Glutamatergic neuron (in vitro differentiated cells): ENCODE results near the gene CCDC141. TPM values are rescaled to one million over a fixed set of nuclear protein-coding genes. Genes with fewer than 3 reads are reported as not detected.

Experiments
- DNase-seq: peaks from one replicate; pipeline ENCODE4 v3.0.0; 2022
- H3K27ac Mint-ChIP-seq: one replicate; pipeline ENCODE4 v1.8.0; 2020; ENCODE audit warnings: mild to moderate bottlenecking, mixed read lengths, inconsistent platforms; ENCODE audit not compliant: unreplicated experiment
- H3K27me3 Mint-ChIP-seq: one replicate; pipeline ENCODE4 v1.8.0; 2020; ENCODE audit warnings: mild to moderate bottlenecking, moderate library complexity, mixed read lengths, inconsistent platforms; ENCODE audit not compliant: unreplicated experiment
- H3K36me3 Mint-ChIP-seq: one replicate; pipeline ENCODE4 v1.8.0; 2020; ENCODE audit warnings: mild to moderate bottlenecking, mixed read lengths, inconsistent platforms; ENCODE audit not compliant: unreplicated experiment
- H3K4me1 Mint-ChIP-seq: one replicate; pipeline ENCODE4 v1.8.0; 2020; ENCODE audit warnings: mild to moderate bottlenecking, low read depth, mixed read lengths, inconsistent platforms; ENCODE audit not compliant: unreplicated experiment
- H3K4me3 Mint-ChIP-seq: one replicate; pipeline ENCODE4 v1.8.0; 2020; ENCODE audit warnings: mild to moderate bottlenecking, mixed read lengths, inconsistent platforms; ENCODE audit not compliant: unreplicated experiment
- H3K9me3 Mint-ChIP-seq: one replicate; pipeline ENCODE4 v1.8.0; 2020; ENCODE audit warnings: mild to moderate bottlenecking, moderate library complexity, mixed read lengths, inconsistent platforms; ENCODE audit not compliant: unreplicated experiment
- CTCF ChIP-seq: fragments of 200-600 bp; sonication (generic); IDR thresholded peaks from one replicate; pipeline ENCODE4 v1.5.0; 2021; ENCODE audit not compliant: partially characterized antibody, unreplicated experiment
- total RNA-seq: library from RNA; stranded (reverse); fragmentation: NEBNext Ultra II Directional; extraction: Animal tissue kit (Norgen Biotek cat#: 25700); gene quantifications from one replicate; pipeline ENCODE4 v1.2.1, GENCODE V29; 2021; ENCODE audit not compliant: unreplicated experiment

The CCDC141 gene
- total RNA-seq, 1 donor from 2014 or later, result 0.51 TPM

- H3K9me3 Mint-ChIP-seq, result no peaks in the 10 kb centered on the region
- no peak overlapping the region for H3K4me3 Mint-ChIP-seq
- no peaks in the 10 kb centered on the region for H3K27me3 Mint-ChIP-seq
- no peaks in the 10 kb centered on the region for H3K36me3 Mint-ChIP-seq
- DNase-seq, result no peak
- no peak overlapping the region for H3K27ac Mint-ChIP-seq
- no peaks in the 10 kb centered on the region for H3K4me1 Mint-ChIP-seq
- TF ChIP-seq CTCF, result peak; percentile 91
Measured at GRCh38 chr2:178804791-178805190, 245.1 kb downstream of the CCDC141 start.

GRCh38 chr2:178800510-178800909 lies 249.4 kb downstream of the CCDC141 start:
- no peaks in the 10 kb centered on the region for H3K4me1 Mint-ChIP-seq
- no peak for TF ChIP-seq CTCF
- H3K27ac Mint-ChIP-seq, result no peak overlapping the region
- H3K36me3 Mint-ChIP-seq, result peaks cover 5% of the 10 kb centered on the region
- no peak for DNase-seq
- no peaks in the 10 kb centered on the region for H3K9me3 Mint-ChIP-seq
- H3K27me3 Mint-ChIP-seq, result no peaks in the 10 kb centered on the region
- no peak overlapping the region for H3K4me3 Mint-ChIP-seq

GRCh38 chr2:178799305-178799704 lies 250.6 kb downstream of the CCDC141 start:
- Mint-ChIP-seq H3K4me3 (no peak overlapping the region), H3K36me3 (peaks cover 5% of the 10 kb centered on the region), H3K9me3 (no peaks in the 10 kb centered on the region), H3K27me3 (no peaks in the 10 kb centered on the region), H3K27ac (no peak overlapping the region), H3K4me1 (no peaks in the 10 kb centered on the region)
- no peak for TF ChIP-seq CTCF
- no peak for DNase-seq

- Mint-ChIP-seq H3K4me1 (no peaks in the 10 kb centered on the region), H3K4me3 (no peak overlapping the region), H3K27ac (no peak overlapping the region), H3K36me3 (peaks cover 5% of the 10 kb centered on the region), H3K27me3 (no peaks in the 10 kb centered on the region), H3K9me3 (no peaks in the 10 kb centered on the region)
- TF ChIP-seq CTCF, result peak; percentile 71
- DNase-seq, result no peak
Measured at GRCh38 chr2:178796079-178796677, 253.8 kb downstream of the CCDC141 start.

- H3K27ac Mint-ChIP-seq, result no peak overlapping the region
- DNase-seq, result no peak
- H3K4me1 Mint-ChIP-seq, result no peaks in the 10 kb centered on the region
- H3K36me3 Mint-ChIP-seq, result no peaks in the 10 kb centered on the region
- no peak for TF ChIP-seq CTCF
- H3K27me3 Mint-ChIP-seq, result no peaks in the 10 kb centered on the region
- H3K4me3 Mint-ChIP-seq, result no peak overlapping the region
- no peaks in the 10 kb centered on the region for H3K9me3 Mint-ChIP-seq
Measured at GRCh38 chr2:178787934-178788333, 262.0 kb downstream of the CCDC141 start.
